HAP-1 (cell line): ENCODE measurements around the gene NCBP3.

Source experiments
- DNase-seq, 2 experiments: peaks; one replicate each; pipeline ENCODE4 v3.0.0-alpha.2; 2016 to 2020; ENCODE audit warnings: low spot score in 2 of 2
- H3K27me3 ChIP-seq: fragments of 250-450 bp; sonication (Bioruptor Pico); 2 replicates; pipeline ENCODE4 v1.5.1; 2020; ENCODE audit warnings: low read depth, mild to moderate bottlenecking, moderate library complexity
- H3K36me3 ChIP-seq: fragments of 250-450 bp; sonication (Bioruptor Pico); replicated peaks from 2 replicates; pipeline ENCODE4 v1.5.1; 2020; ENCODE audit warnings: mild to moderate bottlenecking
- H3K4me1 ChIP-seq: fragments of 250-450 bp; sonication (Bioruptor Pico); 2 replicates; pipeline ENCODE4 v1.5.1; 2020; ENCODE audit warnings: mild to moderate bottlenecking
- H3K4me3 ChIP-seq: fragments of 250-450 bp; sonication (Bioruptor Pico); 2 replicates; pipeline ENCODE4 v1.5.1; 2020; ENCODE audit warnings: mild to moderate bottlenecking, moderate library complexity
- H3K9me3 ChIP-seq: fragments of 250-450 bp; sonication (Bioruptor Pico); 2 replicates; pipeline ENCODE4 v1.5.1; 2020; ENCODE audit warnings: mild to moderate bottlenecking, moderate library complexity
- in situ Hi-C: fragments of 300-500 bp; cut with MboI; formaldehyde crosslinking; loops from 3 replicates; pipeline ENCODE4 v1.14.3; 2020; ENCODE audit warnings: low sequenced_read_pairs, inconsistent platforms, mixed read lengths

The NCBP3 gene

GRCh38 chr17:3826191-3826590 is 19.9 kb downstream of the NCBP3 start:
- no peaks in the 10 kb centered on the region for H3K4me1 ChIP-seq
- no peak for DNase-seq
- no peaks in the 10 kb centered on the region for H3K27me3 ChIP-seq
- in situ Hi-C loops: no loop called here
- no peak overlapping the region for H3K4me3 ChIP-seq
- no peaks in the 10 kb centered on the region for H3K9me3 ChIP-seq
- peaks cover 70% of the 10 kb centered on the region for H3K36me3 ChIP-seq

DNA sequence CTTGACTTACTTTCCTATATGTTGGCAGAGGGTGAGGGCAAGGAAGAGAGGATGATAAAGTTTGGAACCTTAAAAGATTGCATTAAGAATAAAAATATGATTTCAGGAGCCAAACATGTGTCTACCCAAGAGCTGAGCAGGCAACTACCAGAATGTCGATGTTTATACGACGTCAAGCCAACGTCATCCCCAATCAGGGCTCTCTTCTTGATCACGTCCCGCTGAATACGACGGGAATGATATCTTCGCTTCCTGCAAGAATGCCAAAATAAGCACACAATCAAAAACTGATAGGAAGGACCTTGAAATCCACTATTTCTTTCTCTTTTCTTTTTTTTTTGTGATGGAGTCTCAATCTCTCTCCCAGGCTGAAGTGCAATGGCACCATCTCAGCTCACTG is 24.9 kb downstream of the NCBP3 start:
- in situ Hi-C loops: no loop called here
- no peaks in the 10 kb centered on the region for H3K27me3 ChIP-seq
- no peaks in the 10 kb centered on the region for H3K9me3 ChIP-seq
- H3K4me1 ChIP-seq: no peaks in the 10 kb centered on the region
- DNase-seq: no peak
- H3K4me3 ChIP-seq: no peak overlapping the region
- H3K36me3 ChIP-seq: peaks cover 74% of the 10 kb centered on the region

GRCh38 chr17:3818786-3819185 is 27.3 kb downstream of the NCBP3 start:
- Histone ChIP-seq H3K4me1 (no peaks in the 10 kb centered on the region), H3K36me3 (peaks cover 73% of the 10 kb centered on the region), H3K9me3 (no peaks in the 10 kb centered on the region), H3K4me3 (no peak overlapping the region), H3K27me3 (no peaks in the 10 kb centered on the region)
- in situ Hi-C loops: no loop called here
- no peak for DNase-seq

DNA sequence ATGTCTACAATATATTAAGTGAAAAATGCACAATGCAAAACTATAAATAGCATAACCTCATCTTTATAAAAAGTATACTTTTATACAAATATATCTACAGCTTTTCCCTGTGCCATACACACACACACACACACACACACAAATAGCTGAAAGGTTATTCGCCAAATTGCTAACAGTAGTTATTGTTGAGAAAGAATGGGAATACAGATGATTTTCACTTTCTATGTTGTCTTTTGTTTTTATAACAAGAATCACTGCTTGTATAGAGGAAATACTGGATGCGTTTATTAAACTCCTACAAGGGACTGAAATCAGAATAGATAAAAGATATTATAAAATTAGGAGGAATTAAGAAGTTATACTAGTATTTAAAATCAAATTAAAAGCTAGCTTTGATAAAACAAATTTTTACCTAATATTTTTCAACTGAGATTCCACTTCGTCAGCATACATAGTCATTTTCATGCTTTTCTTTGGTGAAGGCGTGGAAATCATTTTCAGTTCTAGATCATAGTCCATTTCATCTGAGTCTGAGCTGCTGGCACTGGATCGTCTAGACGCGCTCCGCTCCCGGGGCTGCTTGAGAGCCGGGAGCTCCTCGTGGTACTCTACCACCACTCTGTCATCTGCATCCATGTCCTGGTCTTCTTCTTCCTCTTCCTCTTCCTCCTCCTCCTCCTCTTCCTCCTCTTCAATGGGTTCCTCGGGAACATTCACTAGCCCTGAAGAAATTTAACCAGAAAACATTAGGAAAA is 28.0 kb downstream of the NCBP3 start:
- Histone ChIP-seq H3K4me3 (no peak overlapping the region), H3K9me3 (no peaks in the 10 kb centered on the region), H3K36me3 (peaks cover 73% of the 10 kb centered on the region), H3K27me3 (no peaks in the 10 kb centered on the region), H3K4me1 (no peaks in the 10 kb centered on the region)
- in situ Hi-C loops: no loop called here
- DNase-seq: no peak

- DNase-seq: no peak
- no peaks in the 10 kb centered on the region for H3K27me3 ChIP-seq
- H3K9me3 ChIP-seq: no peaks in the 10 kb centered on the region
- H3K36me3 ChIP-seq: peaks cover 75% of the 10 kb centered on the region
- no peaks in the 10 kb centered on the region for H3K4me1 ChIP-seq
- no peak overlapping the region for H3K4me3 ChIP-seq
- in situ Hi-C loops: no loop called here
Measured at GRCh38 chr17:3815925-3816324, 30.1 kb downstream of the NCBP3 start.

DNA sequence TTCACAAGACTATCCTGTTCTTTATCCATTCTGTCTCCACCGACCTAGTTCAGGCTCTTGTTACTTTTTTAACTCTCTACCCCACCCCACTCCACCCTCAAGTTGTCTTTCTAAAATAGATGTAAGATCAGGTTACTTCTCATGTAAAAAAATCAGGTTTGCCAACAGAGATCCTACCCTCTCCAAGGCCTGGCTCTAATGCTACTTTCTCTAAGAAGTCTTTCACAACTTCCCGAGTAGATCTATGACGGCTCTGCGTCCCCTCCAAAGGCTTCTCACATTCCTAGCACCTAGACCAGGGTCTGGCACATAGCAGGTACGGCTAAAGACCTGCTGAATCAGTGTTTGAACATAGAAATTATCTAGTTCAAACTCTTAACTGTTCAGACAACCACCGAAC is 30.9 kb downstream of the NCBP3 start:
- H3K27me3 ChIP-seq: no peaks in the 10 kb centered on the region
- no peaks in the 10 kb centered on the region for H3K9me3 ChIP-seq
- no peak overlapping the region for H3K4me3 ChIP-seq
- no peaks in the 10 kb centered on the region for H3K4me1 ChIP-seq
- in situ Hi-C loops: no loop called here
- DNase-seq: no peak
- H3K36me3 ChIP-seq: peaks cover 77% of the 10 kb centered on the region

DNA sequence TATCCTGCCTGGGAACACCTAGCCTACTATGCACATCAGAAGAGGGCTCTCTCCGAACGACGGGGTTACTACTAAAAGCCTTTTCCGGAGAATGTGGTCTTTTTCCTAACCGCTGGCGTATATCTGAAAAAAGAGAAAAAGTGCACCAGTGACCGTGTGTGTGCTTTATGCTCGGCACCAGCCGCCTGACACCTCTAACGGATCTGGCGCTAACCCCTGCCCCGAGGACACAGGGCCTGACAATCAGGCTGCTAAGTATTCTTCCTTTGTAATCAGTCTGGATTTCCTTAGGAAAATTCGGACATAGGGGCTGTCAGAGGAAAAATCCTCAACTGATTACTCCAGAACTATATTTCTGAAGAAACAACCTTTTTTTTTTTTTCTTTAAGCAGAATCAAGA is 31.7 kb downstream of the NCBP3 start:
- peaks cover 76% of the 10 kb centered on the region for H3K36me3 ChIP-seq
- DNase-seq: no peak
- no peaks in the 10 kb centered on the region for H3K27me3 ChIP-seq
- in situ Hi-C loops: no loop called here
- no peak overlapping the region for H3K4me3 ChIP-seq
- no peaks in the 10 kb centered on the region for H3K9me3 ChIP-seq
- no peaks in the 10 kb centered on the region for H3K4me1 ChIP-seq

DNA sequence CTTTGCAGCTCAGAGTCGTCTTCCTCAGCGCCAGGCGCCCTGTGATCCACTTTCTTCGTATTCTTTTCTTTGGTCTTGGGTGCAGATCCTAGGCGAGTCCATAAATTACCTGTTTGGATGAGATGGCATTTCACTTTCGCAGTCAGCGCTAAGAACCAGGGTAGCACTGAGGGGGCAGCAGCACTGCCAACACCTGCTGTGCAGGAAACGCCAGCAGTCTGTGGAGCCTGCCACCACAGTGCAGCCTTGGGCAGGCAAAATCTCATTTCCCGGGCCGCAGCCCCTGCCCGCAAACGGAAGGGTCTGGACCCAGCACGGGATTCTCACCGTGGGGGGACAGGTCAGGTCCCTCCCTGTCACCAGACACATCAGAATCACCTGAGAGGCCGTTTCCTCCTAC is 32.9 kb downstream of the NCBP3 start:
- Histone ChIP-seq H3K4me3 (no peak overlapping the region), H3K27me3 (no peaks in the 10 kb centered on the region), H3K9me3 (no peaks in the 10 kb centered on the region), H3K36me3 (peaks cover 73% of the 10 kb centered on the region), H3K4me1 (no peaks in the 10 kb centered on the region)
- DNase-seq: no peak
- in situ Hi-C loops: no loop called here

DNA sequence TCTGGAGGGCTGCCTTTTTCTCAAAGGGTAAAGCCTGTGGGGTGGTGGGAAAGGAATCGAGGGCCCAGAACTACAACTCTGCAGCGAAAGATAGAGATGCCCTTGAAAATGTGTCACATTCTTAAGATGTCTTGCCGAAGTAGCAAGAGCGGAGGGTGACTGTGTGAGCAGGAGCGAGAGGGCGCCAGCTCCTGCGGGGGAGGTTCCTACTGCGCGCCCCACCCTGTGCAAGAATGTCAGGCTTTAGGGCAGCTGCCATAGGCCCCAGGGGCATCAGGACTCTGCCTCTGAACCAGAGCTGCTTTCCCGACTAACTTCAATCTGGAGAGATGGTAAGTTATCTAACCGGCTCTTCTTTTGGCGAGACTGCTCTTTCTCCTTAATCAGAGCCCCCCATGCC is 33.3 kb downstream of the NCBP3 start:
- Histone ChIP-seq H3K9me3 (no peaks in the 10 kb centered on the region), H3K27me3 (no peaks in the 10 kb centered on the region), H3K36me3 (peaks cover 69% of the 10 kb centered on the region), H3K4me3 (no peak overlapping the region), H3K4me1 (no peaks in the 10 kb centered on the region)
- in situ Hi-C loops: no loop called here
- no peak for DNase-seq

DNA sequence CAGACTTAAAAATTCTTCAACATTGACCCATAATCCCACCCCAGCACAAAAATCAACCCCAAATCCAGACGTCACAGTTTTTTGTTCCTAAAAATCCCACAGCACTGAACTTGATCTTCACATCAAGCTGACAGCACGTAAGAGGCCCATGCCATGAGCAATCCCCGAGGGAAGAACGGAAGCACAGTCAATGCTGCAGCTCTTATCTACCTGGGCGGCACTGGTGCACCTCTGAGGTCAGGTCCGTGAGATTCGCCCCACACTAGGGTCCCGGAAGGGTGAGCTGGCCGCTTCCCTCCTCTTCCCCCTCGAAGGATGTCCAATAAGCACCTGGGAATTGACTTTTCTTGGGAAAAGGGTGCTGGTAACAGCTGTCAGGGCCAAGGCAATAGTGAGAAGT is 33.8 kb downstream of the NCBP3 start:
- DNase-seq: no peak
- in situ Hi-C loops: no loop called here
- Histone ChIP-seq H3K36me3 (peaks cover 67% of the 10 kb centered on the region), H3K27me3 (no peaks in the 10 kb centered on the region), H3K4me3 (no peak overlapping the region), H3K9me3 (no peaks in the 10 kb centered on the region), H3K4me1 (no peaks in the 10 kb centered on the region)

DNA sequence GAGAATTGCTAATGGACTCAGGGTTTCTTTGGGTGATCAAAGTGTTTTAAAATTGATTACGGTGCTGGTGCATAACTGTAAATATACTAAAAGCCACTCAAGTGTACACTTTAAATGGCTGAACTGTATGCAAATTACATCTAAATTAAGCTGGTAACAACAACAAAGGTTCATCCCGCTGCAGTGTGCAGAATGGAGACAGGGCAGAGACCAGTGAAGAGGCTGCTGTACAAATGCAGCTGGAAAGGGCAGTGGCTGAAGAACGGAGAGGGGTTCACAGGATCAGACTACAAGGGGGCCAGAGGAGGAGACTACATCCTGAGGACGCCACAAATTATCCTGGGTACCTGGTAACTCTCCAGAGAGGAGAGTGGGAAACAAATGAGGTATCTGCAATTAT is 36.0 kb downstream of the NCBP3 start:
- no peaks in the 10 kb centered on the region for H3K4me1 ChIP-seq
- H3K4me3 ChIP-seq: no peak overlapping the region
- in situ Hi-C loops: no loop called here
- peaks cover 57% of the 10 kb centered on the region for H3K36me3 ChIP-seq
- H3K9me3 ChIP-seq: no peaks in the 10 kb centered on the region
- no peaks in the 10 kb centered on the region for H3K27me3 ChIP-seq
- DNase-seq: no peak

- Histone ChIP-seq H3K4me1 (no peaks in the 10 kb centered on the region), H3K27me3 (no peaks in the 10 kb centered on the region), H3K9me3 (no peaks in the 10 kb centered on the region), H3K4me3 (no peak overlapping the region), H3K36me3 (peaks cover 49% of the 10 kb centered on the region)
- in situ Hi-C loops: no loop called here
- no peak for DNase-seq
Measured at GRCh38 chr17:3809135-3809534, 36.9 kb downstream of the NCBP3 start.

GRCh38 chr17:3808701-3809100 is 37.3 kb downstream of the NCBP3 start:
- H3K27me3 ChIP-seq: no peaks in the 10 kb centered on the region
- DNase-seq: no peak
- H3K36me3 ChIP-seq: peaks cover 44% of the 10 kb centered on the region
- H3K4me1 ChIP-seq: no peaks in the 10 kb centered on the region
- H3K4me3 ChIP-seq: no peak overlapping the region
- no peaks in the 10 kb centered on the region for H3K9me3 ChIP-seq
- in situ Hi-C loops: no loop called here

- Histone ChIP-seq H3K4me1 (no peaks in the 10 kb centered on the region), H3K9me3 (no peaks in the 10 kb centered on the region), H3K4me3 (no peak overlapping the region), H3K27me3 (no peaks in the 10 kb centered on the region), H3K36me3 (peaks cover 14% of the 10 kb centered on the region)
- no peak for DNase-seq
- in situ Hi-C loops: no loop called here
Measured at GRCh38 chr17:3805581-3805980, 40.5 kb downstream of the NCBP3 start.

DNA sequence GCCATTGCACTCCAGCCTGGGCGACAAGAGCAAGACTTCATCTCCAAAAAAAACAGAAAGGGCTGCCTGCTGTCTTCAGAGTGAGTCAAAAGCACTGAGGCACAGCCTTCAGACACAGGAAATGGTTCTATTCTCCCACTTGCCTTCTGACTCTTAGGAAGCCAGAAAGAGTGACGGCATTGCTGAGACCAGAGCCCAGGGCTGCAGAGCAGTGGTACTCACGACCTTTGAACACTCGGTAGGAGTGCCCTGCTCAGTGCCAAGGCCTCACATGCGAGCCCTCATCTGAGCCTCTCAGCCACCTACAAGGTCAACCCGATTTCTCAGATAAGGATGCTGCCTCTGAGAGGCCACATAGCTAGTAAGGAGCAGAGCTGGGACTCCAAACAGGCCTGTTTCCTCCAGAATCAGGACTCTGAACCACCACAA is 41.5 kb downstream of the NCBP3 start:
- Histone ChIP-seq H3K36me3 (peaks cover 7% of the 10 kb centered on the region; the same call in 1 of the 2 replicates), H3K9me3 (no peaks in the 10 kb centered on the region), H3K27me3 (no peaks in the 10 kb centered on the region), H3K4me1 (no peaks in the 10 kb centered on the region), H3K4me3 (no peak overlapping the region)
- no peak for DNase-seq
- in situ Hi-C loops: no loop called here
